Measurements from ENCODE around the gene ARMC12. TPM values are rescaled to one million over a fixed set of nuclear protein-coding genes. Genes with fewer than 3 reads are reported as not detected.

Gene ARMC12
- total and polyA plus RNA-seq, 2 donors (not counting 3 experiments of a cell fraction or from before 2014, with no cell fraction given), result 0.91 to 1.9 TPM

- Histone ChIP-seq H3K4me3 (replicated peaks in 1 of 3; ENCODE audit: insufficient read depth in 1 of 3, low read depth in 1 of 3, low read length in 3 of 3) (peak overlapping the region in 2 of 3 experiments; percentile 40 to 58), H3K27ac (ENCODE audit: insufficient read depth, low read depth, low read length) (peak overlapping the region; percentile 85), H3K4me1 (ENCODE audit: control insufficient read depth, extremely low read depth, insufficient read depth, low read length) (peaks cover 34% of the 10 kb centered on the region), H2AFZ (ENCODE audit: low read depth, low read length) (peak overlapping the region; percentile 53), H3K36me3 (ENCODE audit: control insufficient read depth in 2 of 2, extremely low read depth in 1 of 2, insufficient read depth in 2 of 2, low read length in 2 of 2) (no peaks in the 10 kb centered on the region), H3K4me2 (ENCODE audit: insufficient read depth, low read length) (peak overlapping the region; percentile 71), H3K9me1 (replicated peaks; ENCODE audit: control insufficient read depth, extremely low read depth, insufficient read depth, low read length) (no peaks in the 10 kb centered on the region), H4K20me1 (replicated peaks; ENCODE audit: control insufficient read depth, extremely low read depth, insufficient read depth, low read length) (no peaks in the 10 kb centered on the region), H3K9ac (replicated peaks; ENCODE audit: extremely low read depth, insufficient read depth, low read length) (peak overlapping the region; percentile 84), H3K79me2 (ENCODE audit: control insufficient read depth, insufficient read depth, low read length) (no peaks in the 10 kb centered on the region), H3K9me3 (replicated peaks; ENCODE audit: control insufficient read depth, insufficient read depth, low read length) (no peaks in the 10 kb centered on the region), H3K27me3 (ENCODE audit: control insufficient read depth in 2 of 2, insufficient read depth in 2 of 2, low read length in 2 of 2) (no peaks in the 10 kb centered on the region)
- FAIRE-seq (no peak), DNase-seq (ENCODE audit: low read depth, low spot score) (peak; percentile 77)
- intact Hi-C loops (cut with micrococcal nuclease) (no loop called here), dilution Hi-C loops (cut with MboI; ENCODE audit: extremely low pct_ligation_motif_present, low sequenced_read_pairs) (no loop called here)
- BruUV-seq (replicated peaks), result no TSS peak
- no peak for TF ChIP-seq FOS (IDR thresholded peaks at IDR 0.05; ENCODE audit: borderline replicate concordance, insufficient read depth, low read length)
- TF ChIP-seq EZH2 (IDR thresholded peaks at IDR 0.05; ENCODE audit: borderline replicate concordance, low read depth, low read length, severe bottlenecking), result no peak
- TF ChIP-seq POLR2A (IDR thresholded peaks at IDR 0.05; ENCODE audit: low read depth, low read length), result no peak
- no peak for TF ChIP-seq GATA2 (IDR thresholded peaks at IDR 0.05; ENCODE audit: insufficient read depth, insufficient read length, low read depth, low read length)
- TF ChIP-seq CTCF (IDR thresholded peaks at IDR 0.05; ENCODE audit: extremely low read depth in 1 of 2, insufficient read depth in 1 of 2, low read depth in 1 of 2, low read length in 2 of 2), result no peak
- TF ChIP-seq MYC (IDR thresholded peaks at IDR 0.05; ENCODE audit: low read depth, low read length), result no peak
- no peak for TF ChIP-seq MAX (IDR thresholded peaks at IDR 0.05; ENCODE audit: insufficient read depth, insufficient read length)
- TF ChIP-seq POLR2AphosphoS5 (IDR thresholded peaks at IDR 0.05; ENCODE audit: insufficient read depth, low read depth, low read length), result no peak
- TF ChIP-seq JUN (IDR thresholded peaks at IDR 0.05; ENCODE audit: borderline replicate concordance, insufficient read depth, insufficient read length, low read depth), result no peak
- CTCF ChIA-PET, result interaction anchor here (0.6 to 3.8 kb wide), 11 partner anchors 9 to 205 kb away, joined by 3 to 38 read pairs (median 3); partner anchors contain the start of gene ARMC12
- POLR2A ChIA-PET, result interaction anchor here (0.6 kb wide), 1 partner anchor 255 kb away, joined by 4 read pairs; no protein-coding TSS in a partner anchor
These were observed 9.4 kb upstream of the ARMC12 start for GRCh38 chr6:35727231-35727934.

All from endothelial cell of umbilical vein (primary cell).